OCI-LY1 (cell line): Measurements from ENCODE around the gene HTT.

ENCODE experiments used
- H2AFZ ChIP-seq: fragments of 200-600 bp; sonication (generic), shearing (Covaris generic); 2 replicates; pipeline ENCODE4 v1.6.0; 2014; ENCODE audit warnings: antibody characterized with exemption, mild to moderate bottlenecking, low read length
- H3F3A ChIP-seq: fragments of 200-600 bp; sonication (generic), shearing (Covaris generic); 2 replicates; pipeline ENCODE4 v1.6.0; 2014; ENCODE audit warnings: mild to moderate bottlenecking, antibody characterized with exemption, low read length, moderate library complexity; ENCODE audit not compliant: insufficient read depth
- H3K27ac ChIP-seq: fragments of 200-600 bp; sonication (generic); 2 replicates; pipeline ENCODE4 v1.5.1; 2014; ENCODE audit warnings: low read length, mixed run types, mild to moderate bottlenecking, low read depth; ENCODE audit not compliant: poor library complexity, severe bottlenecking
- H3K27me3 ChIP-seq: fragments of 200-600 bp; sonication (generic); 2 replicates; pipeline ENCODE4 v1.6.0; 2014; ENCODE audit warnings: antibody characterized with exemption, mild to moderate bottlenecking, low read length, moderate library complexity; ENCODE audit not compliant: insufficient read depth
- H3K36me3 ChIP-seq: fragments of 200-600 bp; sonication (generic); 2 replicates; pipeline ENCODE4 v1.6.1; 2014; ENCODE audit warnings: mild to moderate bottlenecking, antibody characterized with exemption, low read length, moderate library complexity, mixed read lengths; ENCODE audit not compliant: insufficient read depth
- H3K4me1 ChIP-seq: fragments of 200-600 bp; sonication (generic); 2 replicates; pipeline ENCODE4 v1.5.1; 2014; ENCODE audit warnings: mild to moderate bottlenecking, low read length, moderate library complexity; ENCODE audit not compliant: insufficient read depth, severe bottlenecking
- H3K4me2 ChIP-seq: fragments of 200-600 bp; sonication (generic), shearing (Covaris generic); 2 replicates; pipeline ENCODE4 v1.6.1; 2014; ENCODE audit warnings: low read length
- H3K4me3 ChIP-seq: fragments of 200-600 bp; sonication (generic); 2 replicates; pipeline ENCODE4 v1.5.1; 2014; ENCODE audit warnings: low read length, low read depth, mild to moderate bottlenecking, mixed read lengths; ENCODE audit not compliant: poor library complexity, severe bottlenecking
- H3K79me2 ChIP-seq: fragments of 200-600 bp; shearing (Covaris generic); 2 replicates; pipeline ENCODE4 v1.6.1; 2016; ENCODE audit warnings: mixed run types, low read length, mixed read lengths; ENCODE audit not compliant: insufficient read depth
- H3K9ac ChIP-seq: fragments of 200-600 bp; sonication (generic), shearing (Covaris generic); 2 replicates; pipeline ENCODE4 v1.6.1; 2014; ENCODE audit warnings: mild to moderate bottlenecking, low read length, mixed read lengths
- H3K9me2 ChIP-seq: fragments of 200-600 bp; sonication (generic), shearing (Covaris generic); 2 replicates; pipeline ENCODE4 v1.6.1; 2014; ENCODE audit warnings: low read depth, mild to moderate bottlenecking, low read length, mixed read lengths
- H3K9me3 ChIP-seq: fragments of 200-600 bp; shearing (Covaris generic); 2 replicates; pipeline ENCODE4 v1.6.1; 2014; ENCODE audit warnings: low read length, mixed read lengths
- H4K20me1 ChIP-seq: fragments of 200-600 bp; sonication (generic), shearing (Covaris generic); 2 replicates; pipeline ENCODE4 v1.6.0; 2016; ENCODE audit warnings: mild to moderate bottlenecking, low read length; ENCODE audit not compliant: insufficient read depth
- EZH2 ChIP-seq: fragments of 200-600 bp; sonication (generic), shearing (Covaris generic); IDR thresholded peaks from 2 replicates; pipeline ENCODE4 v1.8.0; 2017; ENCODE audit warnings: borderline replicate concordance, mixed run types, mild to moderate bottlenecking, antibody characterized with exemption, low read length, moderate library complexity, mixed read lengths
- TF ChIP-seq, protein P1 (sequence below): fragments of 200-600 bp; sonication (generic), shearing (Covaris generic); IDR thresholded peaks from 2 replicates; pipeline ENCODE4 v1.5.1; 2017; ENCODE audit warnings: mild to moderate bottlenecking, antibody characterized with exemption, low read length, moderate library complexity, mixed read lengths

HTT gene

DNA sequence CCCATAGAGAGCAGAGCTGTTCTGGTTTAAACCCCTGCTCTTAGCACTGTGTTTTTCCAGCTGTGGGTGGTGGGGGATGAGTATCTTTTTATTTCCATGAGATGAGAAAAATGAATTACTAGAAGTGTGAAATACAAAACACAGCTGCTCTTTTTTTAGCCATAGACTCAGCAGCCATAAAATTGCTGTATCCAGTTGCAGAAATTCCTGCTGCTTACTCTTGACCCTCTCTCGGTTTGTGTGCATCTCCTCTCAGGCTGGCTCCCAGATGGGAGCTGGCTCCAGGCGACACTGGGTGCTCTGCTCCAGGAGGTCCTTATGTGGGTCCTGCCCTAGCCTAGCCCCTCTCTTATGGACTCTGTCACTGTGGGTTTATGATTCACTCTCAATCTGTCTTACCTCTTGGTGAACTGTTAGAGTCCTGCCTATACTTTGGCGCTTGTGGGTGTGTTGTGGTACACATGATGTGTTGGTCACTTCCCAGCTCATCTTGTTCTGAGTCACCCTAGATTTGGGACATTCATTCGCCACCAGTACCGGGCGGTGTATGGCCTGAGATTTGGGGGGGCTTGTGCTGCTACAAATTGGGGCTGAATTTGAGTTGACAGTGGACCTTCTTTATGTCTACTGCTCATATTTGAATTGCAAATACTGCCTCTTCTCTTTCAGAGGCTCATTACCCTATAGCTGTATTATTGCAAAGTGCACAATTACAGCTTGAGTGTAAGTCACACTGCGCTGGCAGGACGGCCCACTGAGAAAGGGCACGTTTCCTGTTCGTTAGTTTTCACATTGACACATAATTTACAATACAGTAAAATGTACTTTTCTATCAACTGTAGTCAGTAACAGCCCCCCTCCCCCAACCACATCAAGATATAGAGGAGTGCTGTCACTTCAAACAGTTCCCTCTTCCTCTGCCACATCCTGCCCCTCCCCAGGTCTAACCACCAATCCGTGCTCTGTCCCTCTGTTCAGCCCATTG lies 127.5 kb downstream of the HTT start:
- no peaks in the 10 kb centered on the region for H3K9me3 ChIP-seq
- H3K79me2 ChIP-seq, result no peaks in the 10 kb centered on the region
- peak overlapping the region; percentile 45 for H3K27ac ChIP-seq
- peak overlapping the region; percentile 23; the same call in 1 of the 2 replicates for H3K4me2 ChIP-seq
- no peaks in the 10 kb centered on the region for H4K20me1 ChIP-seq
- H3K27me3 ChIP-seq, result no peaks in the 10 kb centered on the region
- H3K36me3 ChIP-seq, result peaks cover 13% of the 10 kb centered on the region; the same call in 1 of the 2 replicates
- H3K4me1 ChIP-seq, result peaks cover 15% of the 10 kb centered on the region
- TF ChIP-seq, protein P1, sequence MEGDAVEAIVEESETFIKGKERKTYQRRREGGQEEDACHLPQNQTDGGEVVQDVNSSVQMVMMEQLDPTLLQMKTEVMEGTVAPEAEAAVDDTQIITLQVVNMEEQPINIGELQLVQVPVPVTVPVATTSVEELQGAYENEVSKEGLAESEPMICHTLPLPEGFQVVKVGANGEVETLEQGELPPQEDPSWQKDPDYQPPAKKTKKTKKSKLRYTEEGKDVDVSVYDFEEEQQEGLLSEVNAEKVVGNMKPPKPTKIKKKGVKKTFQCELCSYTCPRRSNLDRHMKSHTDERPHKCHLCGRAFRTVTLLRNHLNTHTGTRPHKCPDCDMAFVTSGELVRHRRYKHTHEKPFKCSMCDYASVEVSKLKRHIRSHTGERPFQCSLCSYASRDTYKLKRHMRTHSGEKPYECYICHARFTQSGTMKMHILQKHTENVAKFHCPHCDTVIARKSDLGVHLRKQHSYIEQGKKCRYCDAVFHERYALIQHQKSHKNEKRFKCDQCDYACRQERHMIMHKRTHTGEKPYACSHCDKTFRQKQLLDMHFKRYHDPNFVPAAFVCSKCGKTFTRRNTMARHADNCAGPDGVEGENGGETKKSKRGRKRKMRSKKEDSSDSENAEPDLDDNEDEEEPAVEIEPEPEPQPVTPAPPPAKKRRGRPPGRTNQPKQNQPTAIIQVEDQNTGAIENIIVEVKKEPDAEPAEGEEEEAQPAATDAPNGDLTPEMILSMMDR, result no peak
- TF ChIP-seq EZH2, result no peak
- no peak overlapping the region for H2AFZ ChIP-seq
- no peak overlapping the region for H3K9ac ChIP-seq
- H3K9me2 ChIP-seq, result no peaks in the 10 kb centered on the region
- H3F3A ChIP-seq, result no peaks in the 10 kb centered on the region
- no peak overlapping the region for H3K4me3 ChIP-seq

DNA sequence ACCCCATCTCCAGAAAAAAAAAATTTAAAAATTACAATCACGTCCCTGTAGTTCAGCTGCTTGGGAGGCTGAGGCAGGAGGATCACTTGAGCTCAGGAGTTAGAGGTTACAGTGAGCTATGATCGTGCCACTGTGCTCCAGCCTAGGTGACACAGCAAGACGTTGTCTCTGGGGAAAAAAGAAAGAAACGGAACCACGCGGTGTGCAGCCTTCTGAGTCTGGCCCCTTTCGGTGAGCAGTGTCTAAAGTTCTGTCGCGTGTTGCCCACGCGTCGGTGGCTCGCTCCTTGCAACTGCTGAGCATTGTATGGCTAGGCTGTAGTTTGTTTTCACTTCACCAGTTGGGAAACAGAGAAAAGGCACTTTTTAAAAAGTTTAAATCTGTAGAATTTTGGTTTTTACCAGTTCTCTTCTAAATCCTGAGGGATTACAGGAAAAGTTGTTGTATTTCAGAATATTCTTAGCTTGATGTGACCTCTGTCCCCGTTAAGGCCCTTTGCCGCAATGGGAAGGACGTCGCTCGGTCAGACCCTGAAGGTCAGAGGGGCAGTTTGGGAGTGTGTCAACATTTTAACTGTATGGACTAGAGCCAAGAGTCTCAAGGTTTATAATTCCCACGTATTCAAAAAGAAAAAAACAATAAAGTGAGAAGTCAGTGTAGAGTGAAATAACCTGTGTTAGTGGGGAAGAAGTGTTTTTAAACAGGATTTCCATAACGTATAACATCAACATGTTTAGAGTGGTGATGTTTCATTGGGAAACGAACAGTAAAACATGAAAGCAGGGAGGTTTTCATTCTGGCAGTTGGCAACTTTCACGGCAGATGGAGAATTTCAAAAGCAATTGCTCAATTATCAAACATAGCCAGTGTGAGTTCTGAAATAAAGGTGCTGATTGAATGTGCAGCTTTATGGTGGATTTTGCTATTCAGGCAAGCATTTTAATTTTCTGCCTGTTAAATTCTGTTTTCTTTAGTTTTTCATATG lies 128.6 kb downstream of the HTT start:
- no peaks in the 10 kb centered on the region for H3K27me3 ChIP-seq
- no peak for TF ChIP-seq EZH2
- TF ChIP-seq, protein P1, result no peak
- H3K9me3 ChIP-seq, result no peaks in the 10 kb centered on the region
- peak overlapping the region; percentile 36 for H3K27ac ChIP-seq
- peaks cover 20% of the 10 kb centered on the region; the same call in 1 of the 2 replicates for H3K36me3 ChIP-seq
- H3K9me2 ChIP-seq, result no peaks in the 10 kb centered on the region
- no peaks in the 10 kb centered on the region for H3K79me2 ChIP-seq
- no peak overlapping the region for H3K9ac ChIP-seq
- H3K4me3 ChIP-seq, result no peak overlapping the region
- H2AFZ ChIP-seq, result no peak overlapping the region
- peak overlapping the region; percentile 23; the same call in 1 of the 2 replicates for H3K4me2 ChIP-seq
- H4K20me1 ChIP-seq, result no peaks in the 10 kb centered on the region
- no peaks in the 10 kb centered on the region for H3F3A ChIP-seq
- H3K4me1 ChIP-seq, result peaks cover 15% of the 10 kb centered on the region

DNA sequence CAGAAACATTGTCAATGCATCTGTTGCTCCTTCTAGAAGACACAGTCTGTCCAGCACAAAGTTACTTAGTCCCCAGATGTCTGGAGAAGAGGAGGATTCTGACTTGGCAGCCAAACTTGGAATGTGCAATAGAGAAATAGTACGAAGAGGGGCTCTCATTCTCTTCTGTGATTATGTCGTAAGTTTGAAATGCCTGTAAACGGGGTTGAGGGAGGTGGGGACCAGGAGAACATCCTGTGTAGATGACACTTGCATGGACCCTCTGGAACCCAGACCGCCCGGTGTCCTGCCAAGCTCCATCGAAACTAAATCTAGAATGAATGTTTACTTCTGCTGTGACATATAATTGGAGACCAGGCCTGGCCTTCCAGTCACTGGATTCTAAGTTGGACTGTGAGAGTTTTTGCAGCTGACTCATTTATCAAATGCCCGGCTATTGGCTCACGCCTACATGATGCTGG lies 129.5 kb downstream of the HTT start:
- H3K9me2 ChIP-seq, result no peaks in the 10 kb centered on the region
- H4K20me1 ChIP-seq, result no peaks in the 10 kb centered on the region
- peaks cover 15% of the 10 kb centered on the region for H3K4me1 ChIP-seq
- H3K4me3 ChIP-seq, result no peak overlapping the region
- peaks cover 20% of the 10 kb centered on the region; the same call in 1 of the 2 replicates for H3K36me3 ChIP-seq
- H3K4me2 ChIP-seq, result no peak overlapping the region
- TF ChIP-seq, protein P1, result no peak
- no peak for TF ChIP-seq EZH2
- no peaks in the 10 kb centered on the region for H3K9me3 ChIP-seq
- H3F3A ChIP-seq, result no peaks in the 10 kb centered on the region
- H3K79me2 ChIP-seq, result no peaks in the 10 kb centered on the region
- H3K27me3 ChIP-seq, result no peaks in the 10 kb centered on the region
- H2AFZ ChIP-seq, result no peak overlapping the region
- no peak overlapping the region for H3K27ac ChIP-seq
- no peak overlapping the region for H3K9ac ChIP-seq
